RWPE1 (cell line): Measurements from ENCODE around the gene LCAT.

Source experiments
- CTCF ChIA-PET: fragments of 350-600 bp; sonication (Branson Sonifier 250); formaldehyde crosslinking; extraction: SDS; loops from one replicate; lab custom pipeline; 2021; lab: Yijun Ruan, JAX
- POLR2A ChIA-PET: fragments of 400-600 bp; formaldehyde crosslinking; extraction: SDS; loops from one replicate; lab custom pipeline; 2020; ENCODE audit warnings: antibody characterized with exemption; ENCODE audit not compliant: low non-redundant PET; lab: Yijun Ruan, JAX
- DNase-seq: peaks from one replicate; pipeline ENCODE4 v3.0.0; 2012; ENCODE audit warnings: low spot score
- H3K27ac ChIP-seq: fragments of 450-650 bp; 2 replicates; pipeline ENCODE4 v1.5.1; 2017
- TF ChIP-seq, protein P1 (sequence below): fragments of 450-650 bp; conservative IDR thresholded peaks from 2 replicates; pipeline ENCODE4 v1.5.1; 2017; ENCODE audit warnings: low read depth, mild to moderate bottlenecking

LCAT gene

GRCh38 chr16:67988675-67989074 is 44.8 kb upstream of the LCAT start:
- ChIA-PET POLR2A (no interaction called here), CTCF (interaction anchor here (0.7 to 1.1 kb wide), 2 partner anchors 42 to 52 kb away, joined by 3 to 6 read pairs; no protein-coding TSS in a partner anchor)
- TF ChIP-seq, protein P1, sequence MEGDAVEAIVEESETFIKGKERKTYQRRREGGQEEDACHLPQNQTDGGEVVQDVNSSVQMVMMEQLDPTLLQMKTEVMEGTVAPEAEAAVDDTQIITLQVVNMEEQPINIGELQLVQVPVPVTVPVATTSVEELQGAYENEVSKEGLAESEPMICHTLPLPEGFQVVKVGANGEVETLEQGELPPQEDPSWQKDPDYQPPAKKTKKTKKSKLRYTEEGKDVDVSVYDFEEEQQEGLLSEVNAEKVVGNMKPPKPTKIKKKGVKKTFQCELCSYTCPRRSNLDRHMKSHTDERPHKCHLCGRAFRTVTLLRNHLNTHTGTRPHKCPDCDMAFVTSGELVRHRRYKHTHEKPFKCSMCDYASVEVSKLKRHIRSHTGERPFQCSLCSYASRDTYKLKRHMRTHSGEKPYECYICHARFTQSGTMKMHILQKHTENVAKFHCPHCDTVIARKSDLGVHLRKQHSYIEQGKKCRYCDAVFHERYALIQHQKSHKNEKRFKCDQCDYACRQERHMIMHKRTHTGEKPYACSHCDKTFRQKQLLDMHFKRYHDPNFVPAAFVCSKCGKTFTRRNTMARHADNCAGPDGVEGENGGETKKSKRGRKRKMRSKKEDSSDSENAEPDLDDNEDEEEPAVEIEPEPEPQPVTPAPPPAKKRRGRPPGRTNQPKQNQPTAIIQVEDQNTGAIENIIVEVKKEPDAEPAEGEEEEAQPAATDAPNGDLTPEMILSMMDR = no peak
- no peak overlapping the region for H3K27ac ChIP-seq
- no peak for DNase-seq

DNA sequence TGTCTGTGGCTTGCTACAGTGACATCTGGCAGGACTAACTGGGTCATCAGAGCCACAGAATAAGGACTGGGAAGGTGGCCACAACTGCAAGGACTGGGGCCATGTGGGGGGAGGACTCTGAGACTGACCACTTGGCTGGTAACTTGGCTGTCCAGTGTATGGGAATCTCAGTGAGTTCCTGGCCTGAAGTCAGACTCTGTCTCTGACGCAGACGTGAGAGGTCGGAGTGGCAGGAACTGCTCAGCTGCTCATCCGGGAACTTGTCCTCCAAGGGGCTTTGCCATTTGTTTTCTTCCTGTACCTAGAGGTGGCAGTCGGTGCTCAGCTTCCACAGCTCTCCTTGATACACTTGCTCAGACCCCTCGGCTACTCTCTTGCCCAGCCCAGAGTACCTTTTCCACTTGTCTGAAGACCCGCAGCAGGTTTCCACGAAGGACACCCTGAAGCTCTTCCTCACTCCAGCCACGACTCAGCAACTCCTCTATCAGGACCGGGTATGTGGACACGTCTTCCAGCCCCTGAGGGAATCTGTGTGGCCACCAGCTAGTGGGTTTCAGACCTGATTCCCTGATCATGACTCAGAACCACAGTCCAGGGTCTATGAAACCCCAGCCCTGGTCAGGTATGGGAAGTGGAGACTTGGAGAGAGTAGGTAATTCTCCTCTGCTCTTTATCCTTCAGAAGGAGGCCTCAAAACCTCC is 43.7 kb upstream of the LCAT start:
- CTCF ChIA-PET = interaction anchor here (0.6 kb wide), 1 partner anchor 62 kb away, joined by 4 read pairs; no protein-coding TSS in a partner anchor
- TF ChIP-seq, protein P1 = no peak
- no peak overlapping the region for H3K27ac ChIP-seq
- POLR2A ChIA-PET = no interaction called here
- no peak for DNase-seq

DNA sequence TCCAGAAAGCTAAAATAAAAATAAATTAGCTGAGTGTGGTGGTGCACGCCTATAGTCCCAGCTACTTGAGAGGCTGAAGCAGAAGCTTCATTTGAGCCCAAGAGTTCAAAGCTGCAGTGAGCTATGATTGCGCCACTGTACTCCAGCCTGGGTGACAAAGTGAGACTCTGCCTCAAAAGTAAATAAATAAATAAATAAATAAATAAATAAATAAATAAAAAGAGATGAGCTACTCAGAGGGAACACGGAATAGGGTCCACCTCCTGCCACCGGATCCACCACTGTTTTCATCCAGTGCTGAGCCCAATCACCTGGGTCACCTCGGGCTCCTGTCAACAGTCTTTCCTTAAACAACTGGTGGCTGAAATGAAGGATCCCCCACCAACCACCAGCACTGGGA is 43.0 kb upstream of the LCAT start:
- CTCF ChIA-PET = no interaction called here
- H3K27ac ChIP-seq = no peak overlapping the region
- DNase-seq = no peak
- TF ChIP-seq, protein P1 = no peak
- POLR2A ChIA-PET = no interaction called here

DNA sequence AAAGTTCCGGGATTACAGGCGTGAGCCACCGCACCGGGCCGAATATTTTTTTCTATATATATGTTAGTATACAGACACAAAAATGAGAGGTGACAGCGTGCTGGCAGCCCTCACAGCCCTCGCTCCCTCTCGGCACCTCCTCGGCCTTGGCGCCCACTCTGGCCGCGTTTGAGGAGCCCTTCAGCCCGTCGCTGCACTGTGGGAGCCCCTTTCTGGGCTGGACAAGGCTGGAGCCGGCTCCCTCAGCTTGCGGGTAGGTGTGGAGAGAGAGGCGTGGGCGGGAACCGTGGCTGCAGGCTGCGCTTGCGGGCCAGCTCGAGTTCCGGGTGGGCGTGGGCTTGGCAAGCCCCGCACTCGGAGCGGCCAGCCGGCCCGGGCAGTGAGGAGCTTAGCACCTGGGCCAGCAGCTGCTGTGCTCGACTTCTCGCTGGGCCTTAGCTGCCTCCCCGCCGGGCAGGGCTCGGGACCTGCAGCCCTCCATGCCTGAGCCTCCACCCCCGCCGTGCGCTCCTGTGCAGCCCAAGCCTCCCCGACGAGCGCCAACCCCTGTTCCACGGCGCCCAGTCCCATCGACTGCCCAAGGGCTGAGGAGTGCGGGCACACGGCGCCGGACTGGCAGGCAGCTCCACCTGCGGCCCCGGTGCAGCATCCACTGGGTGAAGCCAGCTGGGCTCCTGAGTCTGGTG is 38.2 kb upstream of the LCAT start:
- CTCF ChIA-PET = interaction anchor here (0.6 kb wide), 1 partner anchor 249 kb away, joined by 5 read pairs; no protein-coding TSS in a partner anchor
- H3K27ac ChIP-seq = no peak overlapping the region
- TF ChIP-seq, protein P1 = no peak
- DNase-seq = no peak
- POLR2A ChIA-PET = no interaction called here

DNA sequence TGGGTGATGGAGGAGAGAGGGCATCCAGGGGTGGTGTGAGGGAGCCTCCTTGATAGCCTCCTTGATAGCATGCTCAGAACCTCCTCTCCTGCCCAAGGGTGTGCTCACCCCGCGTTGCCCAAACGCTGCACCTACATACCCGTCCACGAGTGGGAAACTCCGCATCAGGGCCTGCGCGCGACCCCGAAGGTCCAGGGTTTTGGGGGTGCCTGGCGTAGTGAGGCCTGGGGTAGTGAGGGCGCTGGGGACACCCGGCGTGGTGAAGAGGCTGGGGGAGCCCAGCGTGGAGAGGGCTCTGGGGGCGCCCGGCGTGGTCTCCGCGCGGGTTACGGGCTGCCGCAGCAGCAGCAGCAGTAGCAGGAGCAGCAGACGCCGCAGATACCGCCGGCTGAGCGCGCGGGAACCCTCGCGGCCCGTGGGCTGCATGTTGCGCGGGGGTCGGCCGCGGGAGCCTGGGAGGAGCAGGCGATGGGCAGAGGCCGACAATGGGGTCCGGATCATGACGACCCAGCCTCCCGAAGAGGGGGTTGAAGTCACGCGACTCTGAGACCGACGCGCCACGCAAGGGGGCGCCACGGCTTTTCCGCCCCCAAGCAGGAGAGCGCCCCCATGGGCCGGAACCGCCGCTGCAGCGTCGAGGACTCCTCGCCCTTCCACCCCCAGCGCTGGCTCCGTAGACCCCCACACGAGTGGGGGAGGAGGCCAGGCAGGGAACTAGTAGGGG is 36.2 kb upstream of the LCAT start, which contains the start of gene DPEP3:
Gene DPEP3, minus strand, starts transcription at position 545 of the 724 bp plus-strand sequence. Its CDS starts 119 bp downstream, at position 426.
- no peak within 1 kb of the TSS for H3K27ac ChIP-seq
- POLR2A ChIA-PET = no interaction called here
- no peak for DNase-seq
- TF ChIP-seq, protein P1 = no peak
- CTCF ChIA-PET = no interaction called here
